ENCODE results near the gene ZCCHC24.

ZCCHC24 gene

GRCh38 chr10:79393924-79394610, 51.4 kb downstream of the ZCCHC24 start:
- no peak for TF ChIP-seq CTCF (IDR thresholded peaks at IDR 0.05; ENCODE audit: insufficient read depth, low read length, missing control alignments)
- CTCF ChIA-PET: interaction anchor here (3.2 kb wide), 1 partner anchor 74 kb away, joined by 10 read pairs; no protein-coding TSS in a partner anchor
- DNase-seq (ENCODE audit: low read depth, low spot score): no peak
- POLR2A ChIA-PET: no interaction called here
- H3K4me3 ChIP-seq (ENCODE audit: low read depth, low read length): no peak overlapping the region

- no peak for TF ChIP-seq CTCF (IDR thresholded peaks at IDR 0.05; ENCODE audit: insufficient read depth, low read length, missing control alignments)
- POLR2A ChIA-PET: no interaction called here
- no peak overlapping the region for H3K4me3 ChIP-seq (ENCODE audit: low read depth, low read length)
- no peak for DNase-seq (ENCODE audit: low read depth, low spot score)
- CTCF ChIA-PET: no interaction called here
Measured at GRCh38 chr10:79393221-79393923, 52.1 kb downstream of the ZCCHC24 start.

- ChIA-PET CTCF (interaction anchor here (2.1 to 6.5 kb wide), 2 partner anchors 7 to 17 kb away, joined by 10 to 35 read pairs; no protein-coding TSS in a partner anchor), POLR2A (no interaction called here)
- no peak for TF ChIP-seq CTCF (IDR thresholded peaks at IDR 0.05; ENCODE audit: insufficient read depth, low read length, missing control alignments)
Measured at GRCh38 chr10:79392506-79393176, 52.8 kb downstream of the ZCCHC24 start.

GRCh38 chr10:79392020-79392398, 53.4 kb downstream of the ZCCHC24 start:
- no peak overlapping the region for H3K4me3 ChIP-seq (ENCODE audit: low read depth, low read length)
- no peak for DNase-seq (ENCODE audit: low read depth, low spot score)
- ChIA-PET CTCF (interaction anchor here (0.9 to 6.5 kb wide), 3 partner anchors 8 to 24 kb away, joined by 3 to 35 read pairs (median 10); no protein-coding TSS in a partner anchor), POLR2A (no interaction called here)
- no peak for TF ChIP-seq CTCF (IDR thresholded peaks at IDR 0.05; ENCODE audit: insufficient read depth, low read length, missing control alignments)

More at GRCh38 chr10:79392506-79393176, 52.8 kb downstream of the ZCCHC24 start:
- no peak overlapping the region for H3K4me3 ChIP-seq (ENCODE audit: low read depth, low read length)
- DNase-seq (ENCODE audit: low read depth, low spot score): no peak

- H3K4me3 ChIP-seq (ENCODE audit: low read depth, low read length): no peak overlapping the region
- TF ChIP-seq CTCF (IDR thresholded peaks at IDR 0.05; ENCODE audit: insufficient read depth, low read length, missing control alignments): no peak
- DNase-seq (ENCODE audit: low read depth, low spot score): no peak
- ChIA-PET POLR2A (interaction anchor here (1.2 kb wide), 1 partner anchor 8 kb away, joined by 5 read pairs; no protein-coding TSS in a partner anchor), CTCF (interaction anchor here (0.9 to 6.5 kb wide), 3 partner anchors 8 to 23 kb away, joined by 3 to 35 read pairs (median 10); no protein-coding TSS in a partner anchor)
Measured at GRCh38 chr10:79391231-79392019, 54.0 kb downstream of the ZCCHC24 start.
